ENCODE results near the gene EFCAB11.

DNA sequence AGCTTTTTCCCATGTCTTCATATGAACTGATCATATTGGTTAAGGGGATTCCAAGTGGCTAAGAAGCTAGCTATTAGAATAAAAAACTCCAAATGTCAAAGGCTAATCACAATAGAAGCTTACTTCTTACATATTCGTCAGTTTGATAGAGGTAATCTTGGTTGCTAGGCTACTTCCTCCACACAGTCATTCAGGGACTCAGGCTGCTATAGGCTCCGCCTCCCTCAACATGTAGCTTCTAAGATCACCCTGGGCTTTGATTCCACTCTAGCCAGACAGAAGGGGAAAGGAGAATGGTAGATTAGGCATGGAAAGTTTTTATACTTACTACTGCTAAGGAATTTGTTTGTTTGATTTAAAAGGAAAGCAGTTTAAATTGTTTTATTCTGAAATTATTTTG is 207.9 kb downstream of the EFCAB11 start:
- TF ChIP-seq, protein P1, sequence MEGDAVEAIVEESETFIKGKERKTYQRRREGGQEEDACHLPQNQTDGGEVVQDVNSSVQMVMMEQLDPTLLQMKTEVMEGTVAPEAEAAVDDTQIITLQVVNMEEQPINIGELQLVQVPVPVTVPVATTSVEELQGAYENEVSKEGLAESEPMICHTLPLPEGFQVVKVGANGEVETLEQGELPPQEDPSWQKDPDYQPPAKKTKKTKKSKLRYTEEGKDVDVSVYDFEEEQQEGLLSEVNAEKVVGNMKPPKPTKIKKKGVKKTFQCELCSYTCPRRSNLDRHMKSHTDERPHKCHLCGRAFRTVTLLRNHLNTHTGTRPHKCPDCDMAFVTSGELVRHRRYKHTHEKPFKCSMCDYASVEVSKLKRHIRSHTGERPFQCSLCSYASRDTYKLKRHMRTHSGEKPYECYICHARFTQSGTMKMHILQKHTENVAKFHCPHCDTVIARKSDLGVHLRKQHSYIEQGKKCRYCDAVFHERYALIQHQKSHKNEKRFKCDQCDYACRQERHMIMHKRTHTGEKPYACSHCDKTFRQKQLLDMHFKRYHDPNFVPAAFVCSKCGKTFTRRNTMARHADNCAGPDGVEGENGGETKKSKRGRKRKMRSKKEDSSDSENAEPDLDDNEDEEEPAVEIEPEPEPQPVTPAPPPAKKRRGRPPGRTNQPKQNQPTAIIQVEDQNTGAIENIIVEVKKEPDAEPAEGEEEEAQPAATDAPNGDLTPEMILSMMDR (IDR thresholded peaks at IDR 0.05; ENCODE audit: low read depth, low read length, poor library complexity, severe bottlenecking) = no peak
- no peak for TF ChIP-seq EZH2phosphoT487 (IDR thresholded peaks at IDR 0.05; ENCODE audit: borderline replicate concordance, low read length)
